Measurements from ENCODE around the gene TIAM2. TPM values are rescaled to one million over a fixed set of nuclear protein-coding genes. Genes with fewer than 3 reads are reported as not detected.

The TIAM2 gene
- total RNA-seq, 1 experiment from 2014 or later: 9.1 TPM

DNA sequence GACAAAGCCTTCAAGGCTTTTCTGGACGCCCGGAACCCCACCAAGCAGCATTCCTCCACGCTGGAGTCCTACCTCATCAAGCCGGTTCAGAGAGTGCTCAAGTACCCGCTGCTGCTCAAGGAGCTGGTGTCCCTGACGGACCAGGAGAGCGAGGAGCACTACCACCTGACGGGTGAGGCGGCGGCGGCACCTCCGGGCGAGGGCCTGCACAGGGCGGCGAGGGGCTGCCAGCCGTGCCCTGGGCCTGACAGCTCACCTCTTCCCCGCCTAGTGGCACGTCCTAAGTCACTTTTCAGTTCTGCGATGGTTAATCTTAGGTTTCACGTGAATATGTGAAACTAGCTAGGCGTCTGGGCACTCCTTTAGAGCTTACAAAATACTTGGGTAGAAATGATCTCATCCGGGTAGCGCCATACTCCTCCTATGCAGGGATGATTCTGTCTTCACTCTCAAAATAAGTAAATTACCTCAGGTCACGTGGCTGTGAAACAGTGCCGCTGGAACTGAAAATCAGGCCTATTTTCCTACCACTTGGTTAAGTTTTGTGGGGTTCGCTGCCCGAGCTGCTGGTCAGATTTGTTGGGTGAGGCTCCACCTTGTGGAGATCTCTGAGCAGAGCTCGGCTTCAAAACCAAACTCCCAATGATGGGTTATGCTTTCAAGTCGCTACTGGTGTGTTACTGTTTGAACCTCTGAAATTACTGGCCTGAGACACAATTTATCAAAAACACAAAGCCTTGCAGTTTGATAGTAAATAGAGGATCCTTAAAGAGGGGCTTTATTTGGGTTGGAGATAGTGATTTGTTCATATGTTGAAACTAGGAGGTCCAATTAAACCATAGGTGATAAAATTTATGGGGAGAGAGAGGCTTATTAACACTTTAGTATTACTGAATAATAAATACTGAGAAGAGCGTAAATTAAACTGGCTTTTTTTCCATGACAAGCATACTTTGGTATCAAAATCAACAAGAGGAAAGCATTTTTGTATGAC, 253.2 kb downstream of the TIAM2 start:
- Histone ChIP-seq H3K9me3 (ENCODE audit: low read depth, low read length, poor library complexity, severe bottlenecking) (no peaks in the 10 kb centered on the region), H3K4me1 (ENCODE audit: insufficient read depth, low read length, poor library complexity, severe bottlenecking) (no peaks in the 10 kb centered on the region), H3K4me3 (ENCODE audit: low read depth, low read length, poor library complexity, severe bottlenecking) (no peak overlapping the region), H3K36me3 (ENCODE audit: insufficient read depth, low read length, poor library complexity, severe bottlenecking) (no peaks in the 10 kb centered on the region), H3K27ac (ENCODE audit: low read depth, low read length, poor library complexity, severe bottlenecking) (no peak overlapping the region), H3K27me3 (replicated peaks; ENCODE audit: insufficient read depth, low read depth, low read length, poor library complexity) (no peaks in the 10 kb centered on the region)
- DNase-seq (ENCODE audit: low spot score): peak; percentile 61
- intact Hi-C loops (cut with micrococcal nuclease; ENCODE audit: unreplicated experiment): loop anchor here (1.0 to 10.0 kb wide), 4 partner anchors 71 to 574 kb away; no protein-coding TSS in a partner anchor
- POLR2A ChIA-PET (ENCODE audit: low non-redundant PET): no interaction called here
- CTCF ChIA-PET: interaction anchor here (1.1 to 1.6 kb wide), 4 partner anchors 71 to 573 kb away, joined by 3 to 28 read pairs (median 8); no protein-coding TSS in a partner anchor
- no TSS peak for BruUV-seq (replicated peaks)
- TF ChIP-seq CTCF (conservative IDR thresholded peaks at IDR 0.05; ENCODE audit: low read depth, low read length): peak; percentile 74
- no peak for TF ChIP-seq EZH2 (IDR thresholded peaks at IDR 0.05; ENCODE audit: borderline replicate concordance, low read depth, low read length, poor library complexity, severe bottlenecking)

DNA sequence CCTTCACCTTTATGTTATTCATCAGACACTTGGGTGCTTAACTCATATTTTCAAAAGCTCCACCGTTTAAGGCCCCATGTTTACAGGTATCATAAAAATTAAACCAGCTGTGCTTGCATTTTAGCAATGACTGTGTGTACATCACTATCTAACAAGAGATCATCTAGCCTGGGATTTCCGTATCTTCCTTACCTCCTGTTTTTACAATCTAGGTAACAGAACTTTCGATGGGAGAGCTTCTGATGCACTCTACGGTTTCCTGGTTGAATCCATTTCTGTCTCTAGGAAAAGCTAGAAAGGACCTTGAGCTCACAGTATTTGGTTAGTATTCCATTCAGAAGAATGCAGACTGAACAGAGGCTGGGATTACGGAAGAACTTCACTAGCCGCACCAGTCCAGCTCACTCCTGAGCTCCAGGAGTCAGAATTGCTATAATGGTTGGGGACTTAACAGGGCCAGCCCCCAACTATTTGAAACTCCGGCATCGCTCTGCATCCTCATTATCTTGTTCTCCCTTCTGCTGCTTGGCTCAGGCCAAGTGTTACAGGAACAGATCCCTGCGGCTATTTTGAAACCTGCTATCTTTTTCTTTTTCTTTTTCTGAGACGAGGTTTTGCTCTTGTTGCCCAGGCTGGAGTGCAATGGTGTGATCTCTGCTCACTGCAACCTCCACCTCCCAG, 255.7 kb downstream of the TIAM2 start:
- Histone ChIP-seq H3K4me3 (ENCODE audit: low read depth, low read length, poor library complexity, severe bottlenecking) (no peak overlapping the region), H3K27me3 (replicated peaks; ENCODE audit: insufficient read depth, low read depth, low read length, poor library complexity) (no peaks in the 10 kb centered on the region), H3K4me1 (ENCODE audit: insufficient read depth, low read length, poor library complexity, severe bottlenecking) (no peaks in the 10 kb centered on the region), H3K36me3 (ENCODE audit: insufficient read depth, low read length, poor library complexity, severe bottlenecking) (peaks cover 12% of the 10 kb centered on the region), H3K9me3 (ENCODE audit: low read depth, low read length, poor library complexity, severe bottlenecking) (no peaks in the 10 kb centered on the region), H3K27ac (ENCODE audit: low read depth, low read length, poor library complexity, severe bottlenecking) (no peak overlapping the region)
- intact Hi-C loops (cut with micrococcal nuclease; ENCODE audit: unreplicated experiment): no loop called here
- ChIA-PET POLR2A (ENCODE audit: low non-redundant PET) (interaction anchor here (0.6 kb wide), 1 partner anchor 60 kb away, joined by 3 read pairs; no protein-coding TSS in a partner anchor), CTCF (no interaction called here)
- no peak for DNase-seq (ENCODE audit: low spot score)
- BruUV-seq (replicated peaks): no TSS peak
- TF ChIP-seq EZH2 (IDR thresholded peaks at IDR 0.05; ENCODE audit: borderline replicate concordance, low read depth, low read length, poor library complexity, severe bottlenecking) (no peak), CTCF (conservative IDR thresholded peaks at IDR 0.05; ENCODE audit: low read depth, low read length) (no peak)

GRCh38 chr6:155252581-155252980, 257.5 kb downstream of the TIAM2 start:
- BruUV-seq (replicated peaks): no TSS peak
- intact Hi-C loops (cut with micrococcal nuclease; ENCODE audit: unreplicated experiment): no loop called here
- no peak for DNase-seq (ENCODE audit: low spot score)
- H3K27ac ChIP-seq (ENCODE audit: low read depth, low read length, poor library complexity, severe bottlenecking): no peak overlapping the region
- no peaks in the 10 kb centered on the region for H3K27me3 ChIP-seq (replicated peaks; ENCODE audit: insufficient read depth, low read depth, low read length, poor library complexity)
- H3K4me3 ChIP-seq (ENCODE audit: low read depth, low read length, poor library complexity, severe bottlenecking): no peak overlapping the region
- TF ChIP-seq CTCF (conservative IDR thresholded peaks at IDR 0.05; ENCODE audit: low read depth, low read length) (no peak), EZH2 (IDR thresholded peaks at IDR 0.05; ENCODE audit: borderline replicate concordance, low read depth, low read length, poor library complexity, severe bottlenecking) (no peak)
- ChIA-PET POLR2A (ENCODE audit: low non-redundant PET) (no interaction called here), CTCF (no interaction called here)
- peaks cover 28% of the 10 kb centered on the region for H3K36me3 ChIP-seq (ENCODE audit: insufficient read depth, low read length, poor library complexity, severe bottlenecking)
- H3K4me1 ChIP-seq (ENCODE audit: insufficient read depth, low read length, poor library complexity, severe bottlenecking): no peaks in the 10 kb centered on the region
- no peaks in the 10 kb centered on the region for H3K9me3 ChIP-seq (ENCODE audit: low read depth, low read length, poor library complexity, severe bottlenecking)

All from A673 (cell line).